CD8-positive, alpha-beta memory T cell (primary cell): ENCODE data around the gene C2orf81. TPM values are rescaled to one million over a fixed set of nuclear protein-coding genes. Genes with fewer than 3 reads are reported as not detected.

Experiments
- CTCF ChIA-PET: fragments of 350-600 bp; sonication (Branson Sonifier 250); formaldehyde crosslinking; loops from one replicate; lab custom pipeline; 2021; ENCODE audit warnings: antibody characterized with exemption; lab: Charles Lee
- POLR2A ChIA-PET: fragments of 350-600 bp; sonication (Branson Sonifier 250); formaldehyde crosslinking; loops from one replicate; lab custom pipeline; 2021; ENCODE audit warnings: antibody characterized with exemption; lab: Charles Lee
- DNase-seq, 5 donors: peaks; one replicate each; pipeline versions ENCODE4 v3.0.0 to v3.0.0-alpha.2; 2020 to 2022; ENCODE audit warnings: mixed read lengths in 1 of 5
- H3K27ac ChIP-seq: one replicate; pipeline ENCODE4 v1.7.0; 2013; ENCODE audit warnings: low read depth, mild to moderate bottlenecking, low read length, moderate library complexity
- H3K27me3 ChIP-seq: 2 replicates; pipeline ENCODE4 v1.7.0; 2013; ENCODE audit warnings: low read length, mild to moderate bottlenecking; ENCODE audit not compliant: insufficient read depth, poor library complexity, severe bottlenecking
- H3K36me3 ChIP-seq: 2 replicates; pipeline ENCODE4 v1.7.0; 2013; ENCODE audit warnings: mild to moderate bottlenecking, low read length, moderate library complexity; ENCODE audit not compliant: insufficient read depth
- H3K4me1 ChIP-seq: 2 replicates; pipeline ENCODE4 v1.7.0; 2013; ENCODE audit warnings: mild to moderate bottlenecking, low read length, moderate library complexity; ENCODE audit not compliant: insufficient read depth
- H3K4me3 ChIP-seq: 2 replicates; pipeline ENCODE4 v1.7.0; 2013; ENCODE audit warnings: mild to moderate bottlenecking, low read length
- H3K9me3 ChIP-seq: 2 replicates; pipeline ENCODE4 v1.7.0; 2013; ENCODE audit warnings: mild to moderate bottlenecking, low read length
- H3K27ac Mint-ChIP-seq, 8 donors: one replicate each; pipeline ENCODE4 v1.8.0; 2020 to 2021; ENCODE audit warnings: mixed read lengths in 8 of 8, mild to moderate bottlenecking in 6 of 8, inconsistent platforms in 3 of 8, moderate library complexity in 3 of 8
- H3K27me3 Mint-ChIP-seq, 2 donors: one replicate each; pipeline ENCODE4 v1.8.0; 2020 to 2021; ENCODE audit warnings: mixed read lengths in 2 of 2, mild to moderate bottlenecking in 1 of 2, moderate library complexity in 1 of 2
- H3K36me3 Mint-ChIP-seq, 3 donors: one replicate each; pipeline ENCODE4 v1.8.0; 2020 to 2021; ENCODE audit warnings: mixed read lengths in 3 of 3, inconsistent platforms in 1 of 3, mild to moderate bottlenecking in 1 of 3
- H3K4me1 Mint-ChIP-seq, 3 donors: one replicate each; pipeline ENCODE4 v1.8.0; 2020 to 2021; ENCODE audit warnings: mixed read lengths in 3 of 3, inconsistent platforms in 1 of 3, mild to moderate bottlenecking in 1 of 3
- H3K4me3 Mint-ChIP-seq, 7 donors: one replicate each; pipeline ENCODE4 v1.8.0; 2020 to 2021; ENCODE audit warnings: mixed read lengths in 7 of 7, mild to moderate bottlenecking in 6 of 7, moderate library complexity in 4 of 7, inconsistent platforms in 2 of 7
- H3K9me3 Mint-ChIP-seq, 5 donors: one replicate each; pipeline ENCODE4 v1.8.0; 2020 to 2022; ENCODE audit warnings: mixed read lengths in 5 of 5, mild to moderate bottlenecking in 3 of 5, moderate library complexity in 2 of 5, inconsistent platforms in 1 of 5
- polyA plus RNA-seq: library from polyadenylated mRNA; unstranded; fragments of 300-500 nt; fragmentation: Illumina TruSeq; gene quantifications from one replicate; pipeline ENCODE4 v1.2.3, GENCODE V29; 2021
- total RNA-seq, 2 experiments: library from RNA; stranded (reverse); gene quantifications; one replicate each; pipeline ENCODE4 v1.2.3, GENCODE V29; 2021

The C2orf81 gene
- total and polyA plus RNA-seq, 3 experiments from 2014 or later: 2.6 to 3.2 (median 2.7) TPM

DNA sequence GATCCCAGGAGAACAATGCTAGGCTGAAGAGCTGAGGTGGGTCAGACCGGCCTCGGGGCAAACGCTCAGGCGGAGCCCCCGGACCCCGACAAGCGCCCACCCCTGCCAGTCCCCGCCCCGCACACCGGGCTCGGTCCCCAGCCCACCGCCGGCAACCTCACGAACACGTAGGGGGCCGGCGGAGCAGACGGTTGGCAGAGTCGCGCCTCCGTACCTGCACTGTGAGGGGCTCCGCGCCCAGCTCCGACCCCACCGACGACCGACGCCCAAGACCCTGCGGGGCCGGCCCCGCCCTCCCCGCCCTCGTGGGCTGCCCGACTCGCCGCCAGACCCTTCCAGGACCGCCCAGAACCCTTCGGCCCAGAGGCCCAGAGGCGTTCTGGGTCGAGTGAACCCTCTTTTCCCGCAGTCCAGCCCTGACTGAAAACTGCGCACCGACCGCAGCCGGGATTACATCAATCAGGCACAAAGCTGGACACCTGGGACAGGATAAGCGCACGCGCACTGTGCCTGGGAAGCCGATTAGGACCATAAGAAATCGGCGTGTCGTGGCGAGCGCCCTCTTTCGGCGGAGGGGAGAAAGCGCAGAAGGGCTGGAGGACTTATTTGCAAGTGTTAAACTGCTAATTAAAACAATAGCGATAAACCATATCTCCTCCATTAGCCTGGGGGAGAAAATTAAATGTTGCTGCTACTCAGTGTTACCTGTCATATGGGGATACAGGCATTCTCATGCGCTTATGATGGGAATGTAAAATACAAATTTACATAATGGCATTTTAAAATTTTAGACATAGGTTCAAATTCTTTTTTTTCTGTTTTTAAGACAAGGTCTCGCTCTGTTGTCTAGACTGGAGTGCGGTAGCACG lies 29.6 kb downstream of the C2orf81 start:
- ChIA-PET POLR2A (interaction anchor here (0.6 to 2.0 kb wide), 7 partner anchors 75 to 654 kb away, joined by 3 to 7 read pairs (median 4); partner anchors contain the start of genes AUP1, HTRA2, MOB1A and MRPL53), CTCF (interaction anchor here (0.9 to 5.0 kb wide), 27 partner anchors 9 to 569 kb away, joined by 3 to 20 read pairs (median 4); partner anchors contain the start of genes C2orf81, DCTN1, DOK1 and MOB1A)
- H3K36me3 Mint-ChIP-seq: peaks cover 0 to 7% (median 0%) of the 10 kb centered on the region in 3 donors
- H3K36me3 ChIP-seq: no peaks in the 10 kb centered on the region
- peak; percentile 91 to 96 (median 93) for DNase-seq
- peaks cover 39% of the 10 kb centered on the region for H3K4me1 ChIP-seq
- peak overlapping the region; percentile 85 for H3K27ac ChIP-seq
- peak overlapping the region in 5 of 7 donors; percentile 93 to 100 (median 97) for H3K4me3 Mint-ChIP-seq
- H3K9me3 Mint-ChIP-seq: no peaks in the 10 kb centered on the region
- H3K4me1 Mint-ChIP-seq: peaks cover 0 to 8% (median 6%) of the 10 kb centered on the region in 3 donors
- H3K27ac Mint-ChIP-seq: peak overlapping the region; percentile 81 to 100 (median 100)
- H3K27me3 Mint-ChIP-seq: peaks cover 4 to 7% of the 10 kb centered on the region in 2 donors
- H3K9me3 ChIP-seq: no peaks in the 10 kb centered on the region
- H3K27me3 ChIP-seq: no peaks in the 10 kb centered on the region
- H3K4me3 ChIP-seq: peak overlapping the region; percentile 79

DNA sequence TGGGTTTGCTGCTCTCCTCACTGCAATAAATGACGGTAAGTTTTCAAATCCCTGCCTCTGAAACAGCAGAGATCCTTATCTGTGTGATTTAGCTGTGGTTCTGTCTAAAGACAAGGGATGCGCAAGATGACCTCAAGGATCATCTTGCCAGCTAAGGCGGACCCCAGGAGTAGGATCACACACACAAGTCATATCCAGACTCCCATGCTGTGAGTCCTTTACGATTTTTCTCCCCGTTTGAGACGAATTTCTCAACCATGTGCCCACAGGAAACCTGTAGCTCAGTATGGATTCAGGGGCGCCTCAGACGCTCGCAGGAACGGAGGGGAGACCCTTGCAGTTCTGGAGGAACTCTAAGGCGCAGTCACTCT lies 30.2 kb downstream of the C2orf81 start:
- Histone ChIP-seq H3K36me3 (no peaks in the 10 kb centered on the region), H3K9me3 (no peaks in the 10 kb centered on the region), H3K4me3 (peak overlapping the region; percentile 79), H3K27ac (peak overlapping the region; percentile 85), H3K27me3 (no peaks in the 10 kb centered on the region), H3K4me1 (peaks cover 39% of the 10 kb centered on the region)
- ChIA-PET CTCF (interaction anchor here (0.9 to 5.0 kb wide), 25 partner anchors 9 to 568 kb away, joined by 3 to 20 read pairs (median 4); partner anchors contain the start of genes C2orf81, DCTN1, DOK1 and MOB1A), POLR2A (interaction anchor here (0.6 to 2.0 kb wide), 5 partner anchors 75 to 654 kb away, joined by 3 to 7 read pairs (median 4); partner anchors contain the start of genes AUP1, HTRA2, MRPL53 and TPRKB)
- Mint-ChIP-seq H3K27ac (peak overlapping the region; percentile 81 to 100 (median 100)), H3K4me1 (peaks cover 0 to 8% (median 6%) of the 10 kb centered on the region in 3 donors), H3K36me3 (peaks cover 0 to 7% (median 0%) of the 10 kb centered on the region in 3 donors), H3K9me3 (no peaks in the 10 kb centered on the region), H3K4me3 (peak overlapping the region in 5 of 7 donors; percentile 93 to 100 (median 97)), H3K27me3 (peaks cover 4 to 7% of the 10 kb centered on the region in 2 donors)
- DNase-seq: no peak

DNA sequence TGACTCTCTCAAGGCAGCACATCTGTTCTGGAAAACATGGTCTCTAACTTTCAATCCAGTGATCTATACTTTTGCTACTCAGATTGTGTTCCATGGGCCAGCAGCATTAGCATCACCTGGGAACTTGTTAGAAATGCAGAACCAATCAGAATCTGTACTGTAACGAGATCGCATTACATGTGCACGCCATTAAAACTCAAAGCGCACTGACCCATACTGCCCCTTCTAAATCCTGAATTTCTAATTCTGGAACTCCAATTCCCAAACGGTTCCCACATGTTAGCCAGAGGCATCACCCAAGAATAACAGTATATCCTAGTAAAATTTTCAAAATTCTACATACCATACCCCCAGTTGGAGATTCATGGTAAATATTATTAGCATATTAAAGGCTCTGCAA lies 30.8 kb downstream of the C2orf81 start:
- Histone ChIP-seq H3K9me3 (no peaks in the 10 kb centered on the region), H3K36me3 (no peaks in the 10 kb centered on the region), H3K4me3 (peak overlapping the region; percentile 79), H3K27me3 (no peaks in the 10 kb centered on the region), H3K4me1 (peaks cover 39% of the 10 kb centered on the region), H3K27ac (no peak overlapping the region)
- Mint-ChIP-seq H3K9me3 (no peaks in the 10 kb centered on the region), H3K4me3 (peak overlapping the region in 4 of 7 donors; percentile 56 to 100 (median 81)), H3K36me3 (peaks cover 0 to 7% (median 0%) of the 10 kb centered on the region in 3 donors), H3K27ac (peak overlapping the region in 7 of 8 donors; percentile 20 to 81 (median 58)), H3K4me1 (peaks cover 0 to 8% (median 6%) of the 10 kb centered on the region in 3 donors), H3K27me3 (peaks cover 4 to 7% of the 10 kb centered on the region in 2 donors)
- ChIA-PET POLR2A (interaction anchor here (2.0 kb wide), 1 partner anchor 82 kb away, joined by 6 read pairs; the partner anchor contains the start of gene MRPL53), CTCF (interaction anchor here (0.9 to 5.0 kb wide), 13 partner anchors 8 to 566 kb away, joined by 3 to 20 read pairs (median 4); partner anchors contain the start of genes C2orf81, DOK1, MOB1A and WDR54)
- DNase-seq: no peak

- no peaks in the 10 kb centered on the region for H3K36me3 ChIP-seq
- no peaks in the 10 kb centered on the region for H3K27me3 ChIP-seq
- no peak overlapping the region for H3K4me3 ChIP-seq
- POLR2A ChIA-PET: no interaction called here
- peaks cover 38% of the 10 kb centered on the region for H3K4me1 ChIP-seq
- no peak overlapping the region for H3K27ac ChIP-seq
- H3K9me3 Mint-ChIP-seq: no peaks in the 10 kb centered on the region
- H3K4me3 Mint-ChIP-seq: no peak overlapping the region
- CTCF ChIA-PET: no interaction called here
- H3K4me1 Mint-ChIP-seq: peaks cover 4 to 16% (median 8%) of the 10 kb centered on the region in 3 donors
- peaks cover 0 to 19% (median 3%) of the 10 kb centered on the region in 3 donors for H3K36me3 Mint-ChIP-seq
- no peak for DNase-seq
- H3K9me3 ChIP-seq: no peaks in the 10 kb centered on the region
- no peaks in the 10 kb centered on the region for H3K27me3 Mint-ChIP-seq
- no peak overlapping the region for H3K27ac Mint-ChIP-seq
These were observed 34.1 kb downstream of the C2orf81 start for GRCh38 chr2:74387346-74387745.

GRCh38 chr2:74385396-74385795 lies 36.0 kb downstream of the C2orf81 start:
- H3K4me1 Mint-ChIP-seq: peaks cover 16 to 27% (median 22%) of the 10 kb centered on the region in 3 donors
- POLR2A ChIA-PET: no interaction called here

DNA sequence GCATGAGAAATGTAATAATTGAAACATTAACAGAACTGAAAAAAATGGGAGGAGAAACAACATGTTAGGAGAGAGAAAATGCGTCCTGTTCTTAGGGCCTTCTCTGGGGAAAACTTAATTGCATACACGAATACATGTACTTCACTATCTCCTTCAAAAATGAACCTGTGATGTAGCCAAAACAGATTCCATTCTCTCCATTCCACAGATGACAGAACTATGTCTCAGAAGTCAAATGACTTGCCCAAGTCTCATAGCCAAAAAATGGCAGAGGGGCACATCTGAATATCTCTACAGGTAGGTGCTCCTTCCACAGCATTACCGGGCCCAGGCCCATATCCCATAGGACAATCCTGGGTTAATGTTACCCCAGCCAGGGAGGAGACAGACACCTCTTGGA lies 37.4 kb downstream of the C2orf81 start:
- H3K9me3 Mint-ChIP-seq: no peaks in the 10 kb centered on the region
- ChIA-PET CTCF (no interaction called here), POLR2A (no interaction called here)
- H3K4me1 ChIP-seq: peaks cover 33% of the 10 kb centered on the region
- peaks cover 26 to 41% (median 35%) of the 10 kb centered on the region in 3 donors for H3K4me1 Mint-ChIP-seq
- no peak overlapping the region for H3K4me3 Mint-ChIP-seq
- peaks cover 3% of the 10 kb centered on the region for H3K36me3 ChIP-seq
- no peaks in the 10 kb centered on the region for H3K9me3 ChIP-seq
- H3K27ac ChIP-seq: no peak overlapping the region
- no peak overlapping the region for H3K4me3 ChIP-seq
- no peak for DNase-seq
- H3K36me3 Mint-ChIP-seq: peaks cover 0 to 19% (median 3%) of the 10 kb centered on the region in 3 donors
- peak overlapping the region in 4 of 8 donors; percentile 17 to 35 (median 21) for H3K27ac Mint-ChIP-seq
- no peaks in the 10 kb centered on the region for H3K27me3 ChIP-seq
- H3K27me3 Mint-ChIP-seq: no peaks in the 10 kb centered on the region

More at GRCh38 chr2:74385396-74385795, 36.0 kb downstream of the C2orf81 start:
- H3K27me3 ChIP-seq: no peaks in the 10 kb centered on the region
- peaks cover 3% of the 10 kb centered on the region for H3K36me3 ChIP-seq
- Mint-ChIP-seq H3K4me3 (no peak overlapping the region), H3K27me3 (no peaks in the 10 kb centered on the region), H3K27ac (no peak overlapping the region), H3K36me3 (peaks cover 0 to 19% (median 3%) of the 10 kb centered on the region in 3 donors), H3K9me3 (no peaks in the 10 kb centered on the region)
- H3K9me3 ChIP-seq: no peaks in the 10 kb centered on the region
- H3K27ac ChIP-seq: no peak overlapping the region
- H3K4me1 ChIP-seq: peaks cover 33% of the 10 kb centered on the region
- CTCF ChIA-PET: no interaction called here
- no peak overlapping the region for H3K4me3 ChIP-seq
- no peak for DNase-seq

DNA sequence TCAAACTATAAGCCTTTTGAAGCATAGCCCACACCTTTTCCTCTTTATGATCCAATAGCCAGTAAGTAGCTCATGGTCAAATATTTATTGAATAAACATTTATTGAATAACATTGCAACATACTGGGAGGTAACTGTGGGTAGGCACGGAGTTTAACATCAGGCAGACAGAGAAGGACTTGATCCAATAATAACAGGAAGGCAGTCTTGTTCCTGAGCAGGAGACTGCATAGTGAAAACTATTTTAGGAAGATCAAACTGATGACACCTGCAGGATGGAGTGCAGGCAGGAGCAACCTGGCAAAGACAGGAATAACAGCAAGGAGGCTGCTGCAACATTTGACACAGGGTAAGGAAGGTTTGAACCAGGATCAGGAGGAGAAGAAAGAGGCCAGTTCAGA lies 38.2 kb downstream of the C2orf81 start:
- Mint-ChIP-seq H3K4me3 (peak overlapping the region in 1 of 7 donors; percentile 4), H3K27ac (peak overlapping the region in 4 of 8 donors; percentile 35 to 67 (median 64)), H3K36me3 (peaks cover 0 to 23% (median 3%) of the 10 kb centered on the region in 3 donors), H3K9me3 (no peaks in the 10 kb centered on the region), H3K4me1 (peaks cover 33 to 47% (median 42%) of the 10 kb centered on the region in 3 donors), H3K27me3 (no peaks in the 10 kb centered on the region)
- H3K36me3 ChIP-seq: peaks cover 3% of the 10 kb centered on the region
- H3K27ac ChIP-seq: no peak overlapping the region
- no peak overlapping the region for H3K4me3 ChIP-seq
- POLR2A ChIA-PET: no interaction called here
- no peak for DNase-seq
- no peaks in the 10 kb centered on the region for H3K27me3 ChIP-seq
- peaks cover 29% of the 10 kb centered on the region for H3K4me1 ChIP-seq
- CTCF ChIA-PET: interaction anchor here (1.5 to 1.9 kb wide), 2 partner anchors 8 to 48 kb away, joined by 4 to 11 read pairs; no protein-coding TSS in a partner anchor
- H3K9me3 ChIP-seq: no peaks in the 10 kb centered on the region
